Activated CD8-positive, alpha-beta memory T cell treated with anti-CD3 and anti-CD28 coated beads, Interleukin-2, amount 50 U/mL, for 4 hours (primary cell): ENCODE data around the gene MEIOC.
"Not testable (repeated sequence)": the region's sequence is repeated elsewhere in the genome, so short reads cannot be mapped to it uniquely, and the experiment has no call there.

ENCODE experiments used
- DNase-seq: peaks from one replicate; pipeline ENCODE4 v3.0.0-alpha.2; 2020

MEIOC gene

DNA sequence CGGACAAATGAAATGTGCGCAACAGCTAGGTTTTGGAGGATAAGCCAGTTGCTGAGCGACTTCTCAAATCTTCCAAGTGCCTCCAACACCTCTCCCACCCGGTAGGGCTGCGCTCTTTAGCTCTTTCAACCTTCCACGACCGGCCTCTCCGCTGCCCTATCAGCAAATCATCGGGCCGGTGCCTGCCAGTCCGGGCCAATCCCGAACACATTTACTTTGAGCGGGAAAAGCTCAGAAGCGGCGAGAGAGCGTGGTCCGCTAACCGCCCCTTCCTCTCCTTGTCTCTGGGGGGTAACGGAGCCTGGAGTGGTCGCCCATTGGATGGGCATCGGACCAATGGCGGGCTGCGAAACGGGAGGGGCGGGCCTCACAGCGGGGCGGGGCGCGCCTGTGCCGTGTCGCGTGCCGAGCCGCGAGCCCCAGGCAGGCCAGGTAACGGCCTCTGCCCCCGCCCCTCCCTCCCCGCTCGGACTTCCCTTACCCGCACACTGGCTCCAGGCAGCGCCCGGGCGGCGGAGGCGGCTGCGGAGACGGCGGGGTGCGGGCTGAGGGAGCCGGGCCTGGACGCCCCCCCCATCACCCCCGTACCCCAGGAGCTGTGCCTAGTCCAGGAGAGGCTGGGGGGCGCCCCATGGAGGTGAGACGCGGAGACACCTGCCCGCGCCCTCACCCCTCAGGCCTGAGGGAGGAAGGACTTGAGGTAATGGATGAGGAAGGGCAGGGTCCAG, at the start of gene MEIOC:
Gene MEIOC, plus strand, starts transcription at position 486 of the 728 bp plus-strand sequence. Its CDS starts 146 bp downstream, at position 632.
- DNase-seq = peak; percentile 23

DNA sequence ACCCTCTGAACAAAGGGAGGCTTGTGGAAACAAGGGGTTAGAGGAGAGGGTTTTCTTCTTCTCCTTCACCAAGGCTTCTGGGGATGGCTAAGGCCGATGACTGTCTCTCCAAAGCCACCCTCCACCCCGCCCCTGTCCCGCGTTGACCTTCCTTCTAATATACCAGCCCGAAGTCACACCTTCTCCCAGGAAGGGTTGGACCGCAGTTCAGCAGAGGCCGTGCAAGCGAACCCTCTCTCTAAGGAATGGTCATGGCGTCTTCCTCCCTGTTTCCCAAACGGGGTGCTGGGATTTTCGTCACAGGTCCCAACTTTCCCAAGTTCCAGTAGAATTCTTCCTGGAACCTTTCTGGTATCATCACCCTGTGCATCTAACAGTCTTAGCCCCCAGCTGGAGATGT, 49.6 kb upstream of the MEIOC start:
- DNase-seq = no peak

DNA sequence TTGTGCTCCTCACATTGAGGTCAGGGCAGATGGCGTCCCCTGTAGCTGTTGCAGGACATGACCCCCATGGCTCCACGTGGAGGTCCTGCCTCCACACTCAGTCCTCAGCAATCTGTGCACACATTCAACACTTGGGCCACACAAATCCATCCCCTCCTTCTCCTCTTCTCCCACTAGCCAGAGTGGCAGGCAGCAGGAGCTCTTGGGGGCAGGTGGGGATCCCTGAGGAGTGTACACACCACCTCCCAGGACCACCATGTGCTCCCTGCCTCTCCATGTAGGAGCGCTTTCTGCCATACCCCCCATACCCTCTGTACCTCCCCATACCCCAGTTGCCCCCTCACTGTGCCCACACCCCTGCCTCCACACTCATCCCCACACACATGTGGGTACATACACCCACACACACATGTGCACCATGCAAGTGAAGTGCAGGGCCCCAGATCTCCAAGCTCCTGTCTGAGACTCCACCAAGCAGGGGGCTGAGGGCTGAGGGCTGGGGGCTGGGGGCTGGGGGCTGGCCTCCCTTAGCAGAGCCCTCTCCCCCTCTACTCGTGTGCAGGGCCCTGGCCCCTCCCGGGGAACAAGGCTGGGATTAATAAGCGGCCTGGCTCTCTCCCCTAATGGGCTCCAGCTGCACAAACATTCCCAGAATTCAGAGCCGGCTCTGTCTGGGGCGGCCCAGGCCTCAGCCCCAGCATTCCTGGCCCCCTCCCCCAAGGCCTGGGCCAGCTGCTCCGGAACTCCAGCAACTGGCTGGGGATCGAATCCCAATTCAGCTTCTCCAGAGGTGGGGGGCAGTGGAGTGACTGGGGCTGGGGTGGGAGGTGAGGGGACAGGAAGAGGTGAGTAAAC, 48.2 kb upstream of the MEIOC start:
- no peak for DNase-seq

DNA sequence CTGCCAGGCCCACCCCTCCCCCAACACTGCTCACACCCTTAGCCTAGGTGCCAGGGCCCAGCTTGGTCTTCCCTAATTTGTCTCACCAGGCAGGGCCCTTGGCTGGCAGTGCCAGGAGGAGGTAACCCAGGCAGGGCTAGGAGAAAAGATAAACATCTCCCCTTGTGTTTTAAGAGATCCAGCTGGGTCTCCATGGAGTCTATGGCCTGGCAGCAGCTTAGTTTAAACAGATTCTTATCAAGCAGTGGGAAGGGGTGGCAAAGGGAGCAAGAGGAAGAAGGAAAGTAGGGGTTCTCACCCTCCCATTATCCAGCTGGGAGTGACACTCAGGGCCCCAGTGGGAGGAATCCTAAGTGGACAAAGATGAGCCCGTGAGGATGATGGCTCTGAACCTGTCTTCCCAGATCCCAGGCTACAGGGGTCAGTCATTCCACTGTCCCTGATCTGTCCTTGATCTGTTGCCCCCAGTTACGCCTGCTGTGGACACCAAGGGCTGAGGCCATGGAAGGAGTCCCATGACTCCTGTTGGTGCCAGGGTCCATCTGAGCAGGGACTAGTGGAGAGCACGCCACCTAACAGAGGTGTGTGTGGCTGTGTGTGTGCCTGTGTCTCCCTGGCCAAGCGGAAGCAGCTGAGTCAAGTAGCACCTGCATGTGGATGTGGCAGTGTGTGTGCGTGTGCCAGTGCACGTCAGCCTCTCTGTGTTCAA, 47.4 kb upstream of the MEIOC start:
- DNase-seq = no peak

GRCh38 chr17:44610331-44610730, 45.9 kb upstream of the MEIOC start:
- no peak for DNase-seq

GRCh38 chr17:44610871-44611270, 45.4 kb upstream of the MEIOC start:
- DNase-seq = no peak

- DNase-seq = no peak
Observed at GRCh38 chr17:44614862-44615261, 41.4 kb upstream of the MEIOC start.

GRCh38 chr17:44618652-44619051, 37.6 kb upstream of the MEIOC start:
- not testable (repeated sequence) for DNase-seq

- no peak for DNase-seq
Observed at GRCh38 chr17:44623070-44623725, 33.1 kb upstream of the MEIOC start.

- DNase-seq = no peak
Observed at GRCh38 chr17:44627513-44628242, 28.6 kb upstream of the MEIOC start.

- no peak for DNase-seq
Observed at GRCh38 chr17:44628243-44629188, 27.8 kb upstream of the MEIOC start.

GRCh38 chr17:44629314-44629713, 27.0 kb upstream of the MEIOC start:
- DNase-seq = no peak

DNA sequence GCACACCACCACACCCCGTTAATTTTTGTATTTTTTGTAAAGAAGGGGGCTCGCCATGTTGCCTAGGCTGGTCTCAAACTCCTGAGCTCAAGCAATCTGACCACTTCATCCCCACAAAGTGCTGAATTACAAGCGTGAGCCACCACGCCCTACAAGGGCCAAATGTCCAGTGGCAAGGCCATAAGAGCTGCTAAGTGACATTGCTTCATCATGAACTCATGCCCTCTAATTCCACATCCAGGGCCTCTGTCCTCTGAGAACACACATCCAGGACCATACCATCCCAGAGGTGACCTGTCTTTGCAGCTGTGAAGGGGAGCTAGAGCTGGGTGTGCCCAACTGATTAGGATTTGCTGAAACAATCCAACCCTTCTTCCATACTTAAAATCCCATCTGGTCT, 25.6 kb upstream of the MEIOC start:
- no peak for DNase-seq

DNA sequence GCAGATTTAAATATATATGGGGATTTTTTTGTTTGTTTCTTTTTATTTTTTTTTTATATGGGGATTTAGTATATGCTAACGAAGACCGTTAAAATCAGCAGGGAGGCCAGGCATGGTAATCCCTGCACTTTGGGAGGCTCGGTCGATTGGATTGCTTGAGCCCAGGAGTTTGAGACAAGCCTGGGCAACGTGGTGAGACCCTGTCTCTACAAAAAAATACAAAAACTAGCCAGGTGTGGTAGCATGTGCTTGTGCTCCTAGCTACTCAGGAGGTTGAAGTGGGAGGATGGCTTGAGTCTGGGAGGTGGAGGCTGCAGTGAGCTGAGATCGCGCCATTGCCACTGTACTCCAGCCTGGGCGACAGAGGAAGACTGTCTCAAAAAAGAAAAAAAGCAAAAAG, 22.3 kb upstream of the MEIOC start:
- DNase-seq = no peak

DNA sequence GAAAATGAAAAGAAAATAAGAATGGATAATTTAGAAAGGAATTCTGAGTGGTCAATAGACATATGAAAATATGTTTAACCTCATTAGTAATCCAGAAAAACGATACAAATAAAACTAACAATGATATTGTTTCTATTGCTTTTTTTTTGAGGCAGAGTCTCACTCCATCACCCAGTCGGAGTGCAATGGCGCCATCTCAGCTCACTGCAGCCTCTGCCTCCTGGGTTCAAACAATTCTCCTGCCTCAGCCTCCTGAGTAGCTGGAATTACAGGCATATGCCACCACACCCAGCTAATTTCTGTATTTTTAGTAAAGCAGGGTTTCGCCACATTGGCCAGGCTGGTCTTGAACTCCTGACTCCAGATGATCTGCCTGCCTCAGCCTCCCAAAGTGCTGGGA, 21.9 kb upstream of the MEIOC start:
- DNase-seq = not testable (repeated sequence)

DNA sequence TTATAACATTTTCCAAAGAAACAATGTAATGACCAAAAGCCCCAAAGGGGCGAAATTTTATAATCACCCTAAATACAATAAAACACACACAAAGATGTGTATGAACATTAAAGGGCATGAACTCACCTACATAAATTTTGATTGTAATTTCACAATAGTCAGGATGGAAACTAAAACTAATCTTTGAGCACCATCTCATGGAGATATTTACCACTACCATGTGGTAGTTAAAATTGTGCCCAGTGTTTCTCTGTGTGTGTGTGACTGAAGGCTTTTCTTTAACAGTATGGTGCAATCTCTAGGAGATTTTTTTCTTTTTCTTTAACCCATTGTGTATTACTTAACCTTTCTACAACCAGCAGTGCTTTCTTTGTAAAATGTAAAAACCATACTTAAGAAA, 19.7 kb upstream of the MEIOC start:
- no peak for DNase-seq

- DNase-seq = no peak
Observed at GRCh38 chr17:44637066-44637465, 19.2 kb upstream of the MEIOC start.

DNA sequence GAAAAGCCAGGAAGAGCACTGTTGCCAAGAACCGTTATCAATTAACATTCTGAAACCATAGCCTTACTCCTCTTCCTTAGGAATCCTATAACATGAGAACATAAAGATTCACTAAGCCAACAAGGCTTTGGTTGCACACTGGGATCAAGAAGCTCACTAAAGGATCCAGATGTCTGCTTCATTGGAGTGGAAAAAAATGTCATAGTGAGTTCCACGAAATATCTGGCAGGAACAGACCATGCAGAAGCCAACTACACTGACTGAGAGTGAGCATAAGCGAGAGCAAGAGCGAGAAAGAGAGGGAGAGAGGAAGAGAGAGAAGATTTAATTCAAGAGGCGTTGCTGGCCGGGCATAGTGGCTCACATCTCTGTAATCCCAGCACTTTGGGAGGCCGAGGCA, 13.4 kb upstream of the MEIOC start:
- no peak for DNase-seq

DNA sequence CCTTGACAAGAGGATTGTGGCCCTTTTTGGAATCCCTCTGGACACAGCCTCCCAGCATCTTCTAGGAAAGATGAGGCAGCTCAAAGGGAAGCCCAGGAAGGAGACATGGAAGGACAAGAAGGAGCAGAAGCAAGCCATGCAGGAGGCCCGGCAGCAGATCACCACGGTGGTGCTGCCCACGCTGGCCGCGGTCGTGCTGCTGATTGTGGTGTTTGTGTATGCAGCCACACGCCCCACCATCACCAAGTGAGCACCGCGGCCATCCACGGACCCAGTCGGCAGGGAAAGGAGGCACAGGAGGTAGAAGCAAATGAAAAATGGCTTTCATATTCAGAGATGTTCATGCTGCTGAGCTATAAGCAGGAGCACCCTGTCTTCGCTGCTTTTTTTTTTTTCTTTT, 10.9 kb upstream of the MEIOC start:
- DNase-seq = no peak

DNA sequence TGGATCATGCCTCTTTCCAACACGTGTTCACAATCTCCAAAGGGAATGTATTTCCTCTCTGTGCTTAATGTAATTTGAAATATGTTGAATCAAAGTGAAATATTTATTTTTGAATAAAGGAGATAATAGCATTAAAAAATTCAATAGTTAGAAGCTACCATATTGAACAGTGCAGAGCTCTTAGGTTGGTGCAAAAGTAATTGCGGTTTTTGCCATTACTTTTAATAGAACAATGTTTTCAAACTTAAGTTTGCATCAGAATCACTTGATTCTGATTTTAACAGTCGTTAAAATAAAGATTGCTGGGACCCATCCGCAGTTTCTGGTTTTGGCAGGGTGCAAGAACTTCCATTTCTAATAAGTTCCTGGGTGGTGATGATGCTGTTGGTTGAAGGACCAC, 10.0 kb upstream of the MEIOC start:
- DNase-seq = no peak

DNA sequence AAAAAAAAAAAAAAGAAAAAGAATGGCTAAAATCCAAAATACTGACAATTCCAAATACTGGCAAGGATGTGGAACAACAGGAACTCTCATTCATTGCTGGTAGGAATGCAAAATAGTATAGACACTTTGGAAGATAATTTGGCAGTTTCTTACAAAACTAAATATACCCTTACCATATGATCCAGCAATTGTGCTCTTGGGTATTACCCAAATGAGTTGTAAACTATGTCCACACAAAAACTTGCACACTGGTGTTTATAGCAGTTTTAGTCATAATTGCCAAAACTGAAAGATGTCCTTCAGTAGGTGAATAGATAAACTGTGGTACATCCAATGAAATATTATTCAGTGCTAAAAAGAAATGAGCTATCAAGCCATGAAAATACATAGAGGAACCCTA, 8.5 kb upstream of the MEIOC start:
- no peak for DNase-seq
